SH-SY5Y (cell line): Measurements from ENCODE around the gene GFY.

Experiments
- GATA2 ChIP-seq: IDR thresholded peaks from 2 replicates; pipeline ENCODE4 v1.6.1; 2011; ENCODE audit warnings: mild to moderate bottlenecking, low read depth, low read length
- GATA3 ChIP-seq: IDR thresholded peaks from 2 replicates; pipeline ENCODE4 v1.6.1; 2011; ENCODE audit warnings: low read depth, mild to moderate bottlenecking, low read length, moderate library complexity

GRCh38 chr19:49459388-49459787, 34.2 kb downstream of the GFY start:
- no peak for TF ChIP-seq GATA3
- no peak for TF ChIP-seq GATA2
